Activated CD4-positive, alpha-beta T cell treated with anti-CD3 and anti-CD28 coated beads, Interleukin-2, amount 10 ng/mL, durations not matched to agents 24 days and 14 days (primary cell): Measurements from ENCODE around the gene CDK12. TPM values are rescaled to one million over a fixed set of nuclear protein-coding genes. Genes with fewer than 3 reads are reported as not detected.

Experiments
- DNase-seq: peaks from one replicate; pipeline ENCODE4 v3.0.0; 2022
- H3K27ac Mint-ChIP-seq: one replicate; pipeline ENCODE4 v1.8.0; 2022; ENCODE audit warnings: mild to moderate bottlenecking, mixed read lengths
- H3K27me3 Mint-ChIP-seq: one replicate; pipeline ENCODE4 v1.8.0; 2022; ENCODE audit warnings: mixed read lengths
- H3K36me3 Mint-ChIP-seq: one replicate; pipeline ENCODE4 v1.8.0; 2022; ENCODE audit warnings: low read depth, mild to moderate bottlenecking, mixed read lengths
- H3K4me1 Mint-ChIP-seq: one replicate; pipeline ENCODE4 v1.8.0; 2021; ENCODE audit warnings: mixed read lengths
- H3K4me3 Mint-ChIP-seq: one replicate; pipeline ENCODE4 v1.8.0; 2022; ENCODE audit warnings: mild to moderate bottlenecking, moderate library complexity, mixed read lengths
- H3K9me3 Mint-ChIP-seq: one replicate; pipeline ENCODE4 v1.8.0; 2021; ENCODE audit warnings: mixed read lengths
- intact Hi-C: fragments of 100-400 bp; cut with micrococcal nuclease; formaldehyde crosslinking; loops from one replicate; pipeline ENCODE4 v1.15.1; 2023
- total RNA-seq: library from RNA; stranded (reverse); gene quantifications from 2 replicates; pipeline ENCODE4 v1.2.3, GENCODE V29; 2022

CDK12 gene
- total RNA-seq, 1 donor from 2014 or later, result 89.1 TPM

DNA sequence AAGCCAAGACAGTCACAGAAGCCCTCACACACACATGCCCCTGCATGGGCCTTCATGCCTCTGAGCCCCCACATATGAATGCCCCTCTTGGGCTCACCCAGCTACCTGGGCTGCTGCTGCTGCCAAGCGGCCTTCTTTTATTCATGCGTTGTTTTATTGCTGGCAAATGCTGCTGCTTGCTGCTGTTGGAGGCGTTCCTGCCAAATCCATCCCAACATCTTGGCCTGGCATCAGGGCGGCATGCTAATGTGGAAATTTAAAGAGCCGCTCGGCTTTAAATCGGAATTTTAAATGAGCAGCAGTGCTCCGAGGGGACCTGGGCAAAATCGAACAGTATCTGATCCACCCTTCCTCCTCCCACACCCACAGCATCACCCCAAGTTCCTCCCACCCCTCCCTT is 107.4 kb downstream of the CDK12 start:
- intact Hi-C loops, result no loop called here
- peaks cover 62% of the 10 kb centered on the region for H3K36me3 Mint-ChIP-seq
- no peak overlapping the region for H3K27ac Mint-ChIP-seq

DNA sequence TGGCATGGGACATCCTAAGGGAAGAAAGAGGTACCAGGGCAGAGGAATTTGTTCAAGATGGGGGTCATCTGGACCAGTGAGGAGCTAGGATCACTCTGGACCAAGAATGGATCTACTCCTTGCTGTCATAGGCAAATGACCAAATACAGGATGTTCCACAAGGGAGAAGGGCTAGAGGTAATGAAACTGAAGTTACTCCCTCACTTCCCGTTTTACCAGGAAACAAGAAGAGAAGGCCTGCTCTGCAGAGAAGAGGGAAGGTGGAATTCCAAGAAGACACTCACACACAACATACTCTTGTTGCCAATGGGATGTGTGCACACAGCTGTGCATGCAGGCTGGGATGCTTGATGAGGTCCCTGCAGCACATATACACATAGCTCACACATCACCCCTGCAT is 107.8 kb downstream of the CDK12 start:
- intact Hi-C loops, result no loop called here
- Mint-ChIP-seq H3K27me3 (peaks cover 3% of the 10 kb centered on the region), H3K4me1 (peaks cover 3% of the 10 kb centered on the region)

More for the DNA sequence above, 107.4 kb downstream of the CDK12 start:
- H3K27me3 Mint-ChIP-seq, result no peaks in the 10 kb centered on the region
- peaks cover 8% of the 10 kb centered on the region for H3K9me3 Mint-ChIP-seq
- no peak for DNase-seq
- no peaks in the 10 kb centered on the region for H3K4me1 Mint-ChIP-seq
- no peak overlapping the region for H3K4me3 Mint-ChIP-seq

DNA sequence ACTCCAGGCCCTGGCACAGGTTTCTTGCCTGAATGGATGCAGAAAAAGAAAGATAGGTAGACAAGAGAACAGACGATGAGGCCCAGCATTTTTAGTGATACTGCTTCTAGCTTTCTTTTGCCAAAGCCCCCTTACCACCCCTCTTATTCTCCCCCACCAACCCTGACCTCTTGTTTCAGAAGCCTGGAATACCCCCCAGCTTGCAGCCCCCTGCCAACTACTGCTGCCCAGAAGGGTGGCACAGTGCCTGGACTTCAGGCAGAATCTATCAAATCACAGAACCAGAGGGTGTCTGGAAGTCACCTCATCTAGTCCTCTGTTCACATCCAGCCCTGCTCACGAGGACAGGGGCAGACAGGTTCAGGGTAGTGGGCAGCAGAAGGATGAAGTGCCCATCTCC is 110.8 kb downstream of the CDK12 start:
- no peak for DNase-seq
- H3K36me3 Mint-ChIP-seq, result peaks cover 45% of the 10 kb centered on the region
- peaks cover 3% of the 10 kb centered on the region for H3K4me1 Mint-ChIP-seq
- H3K27me3 Mint-ChIP-seq, result peaks cover 9% of the 10 kb centered on the region
- no peak overlapping the region for H3K4me3 Mint-ChIP-seq
- intact Hi-C loops, result no loop called here
- H3K27ac Mint-ChIP-seq, result no peak overlapping the region
- H3K9me3 Mint-ChIP-seq, result peaks cover 8% of the 10 kb centered on the region

More for the DNA sequence above, 107.8 kb downstream of the CDK12 start:
- H3K36me3 Mint-ChIP-seq, result peaks cover 61% of the 10 kb centered on the region
- DNase-seq, result no peak
- H3K27ac Mint-ChIP-seq, result no peak overlapping the region
- no peak overlapping the region for H3K4me3 Mint-ChIP-seq
- H3K9me3 Mint-ChIP-seq, result peaks cover 8% of the 10 kb centered on the region

DNA sequence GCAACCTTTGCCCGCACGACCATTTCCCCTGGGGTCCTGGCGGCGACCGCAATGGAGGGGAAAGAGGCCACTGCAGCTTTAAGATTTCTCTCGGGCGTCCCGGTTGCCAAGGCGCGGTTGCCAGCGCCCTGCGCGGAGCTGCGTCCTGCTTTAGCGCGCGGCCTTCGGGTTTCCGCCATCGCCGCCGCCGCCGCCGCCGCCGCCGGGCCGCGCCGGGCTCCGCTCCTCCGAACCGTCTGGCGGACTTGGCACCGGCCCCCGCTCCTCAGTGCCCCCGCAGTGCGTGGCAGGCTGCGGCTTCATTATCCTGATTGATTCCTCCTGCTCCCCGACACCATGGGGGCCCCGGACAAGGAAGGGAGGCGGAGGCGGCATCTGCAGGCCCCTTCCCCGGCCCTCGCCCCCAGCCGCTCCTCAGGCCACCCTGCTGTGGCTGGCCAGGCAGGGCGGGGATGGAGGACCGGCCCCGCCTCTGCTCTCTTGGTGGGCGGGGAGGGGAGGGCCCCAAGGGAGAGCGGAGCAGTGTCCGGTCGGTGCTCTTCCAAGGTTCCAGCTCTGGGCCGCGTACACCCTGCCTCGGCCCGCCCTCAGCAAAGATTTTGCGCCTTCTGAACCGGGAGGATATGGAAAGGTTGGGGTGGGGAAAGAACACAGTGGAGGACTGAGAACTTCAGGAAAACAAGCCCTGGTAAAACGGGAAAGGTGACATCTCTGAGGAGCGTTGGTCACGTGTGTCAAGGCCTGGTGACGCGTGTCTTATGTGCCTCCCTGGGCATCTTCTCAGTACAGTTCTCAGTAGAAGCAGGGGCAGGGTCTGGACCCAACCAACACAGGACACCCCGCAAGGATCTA is 112.4 kb downstream of the CDK12 start:
- Mint-ChIP-seq H3K27ac (peak overlapping the region; percentile 55), H3K27me3 (peaks cover 9% of the 10 kb centered on the region), H3K4me1 (peaks cover 3% of the 10 kb centered on the region), H3K36me3 (peaks cover 34% of the 10 kb centered on the region), H3K9me3 (peaks cover 8% of the 10 kb centered on the region), H3K4me3 (peak overlapping the region; percentile 75)
- peak; percentile 82 for DNase-seq
- intact Hi-C loops, result no loop called here

DNA sequence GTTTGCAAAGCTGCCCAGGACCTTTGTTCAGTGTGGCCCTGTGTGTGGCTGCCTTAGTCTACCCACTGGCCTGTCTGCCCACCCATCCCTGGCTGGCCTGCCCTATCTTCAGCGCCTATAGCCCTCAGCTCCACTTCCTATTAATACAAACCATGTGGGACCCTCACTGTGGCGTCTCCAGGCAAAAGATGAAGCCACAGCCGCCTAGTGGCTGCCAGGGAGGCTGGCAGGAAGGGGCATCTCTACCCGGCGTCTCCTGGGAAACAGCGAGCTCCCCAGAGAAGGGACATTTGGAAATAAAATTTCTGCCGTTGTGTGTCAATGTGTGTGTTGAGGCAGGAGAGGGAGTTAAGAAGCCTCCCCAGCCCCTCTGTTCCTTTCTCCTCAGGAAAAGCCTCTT is 114.9 kb downstream of the CDK12 start:
- intact Hi-C loops, result no loop called here
- Mint-ChIP-seq H3K27ac (no peak overlapping the region), H3K4me1 (peaks cover 3% of the 10 kb centered on the region), H3K27me3 (peaks cover 9% of the 10 kb centered on the region), H3K9me3 (peaks cover 5% of the 10 kb centered on the region), H3K36me3 (peaks cover 13% of the 10 kb centered on the region), H3K4me3 (no peak overlapping the region)
- DNase-seq, result no peak

DNA sequence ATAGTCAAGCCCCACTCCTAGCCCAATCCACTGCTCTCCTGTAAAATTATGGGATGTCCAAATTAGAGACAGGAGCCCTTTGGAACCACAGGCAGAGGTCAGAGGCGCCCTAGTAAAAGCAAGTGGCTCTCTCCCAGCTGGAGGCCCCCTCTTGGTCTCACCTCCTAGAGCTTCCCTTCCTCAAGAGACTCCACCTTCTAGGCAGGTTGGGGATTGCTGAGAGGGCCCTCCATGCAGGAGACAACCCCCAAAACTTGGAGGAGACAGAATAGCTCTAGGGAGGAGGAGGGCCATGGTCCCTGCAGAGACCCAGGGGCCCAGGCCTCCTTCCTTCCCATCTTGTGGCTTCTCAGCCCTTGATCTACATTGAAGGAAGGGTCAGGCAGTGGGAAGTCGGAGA is 117.0 kb downstream of the CDK12 start:
- no peak for DNase-seq
- intact Hi-C loops, result no loop called here
- H3K36me3 Mint-ChIP-seq, result peaks cover 1% of the 10 kb centered on the region

DNA sequence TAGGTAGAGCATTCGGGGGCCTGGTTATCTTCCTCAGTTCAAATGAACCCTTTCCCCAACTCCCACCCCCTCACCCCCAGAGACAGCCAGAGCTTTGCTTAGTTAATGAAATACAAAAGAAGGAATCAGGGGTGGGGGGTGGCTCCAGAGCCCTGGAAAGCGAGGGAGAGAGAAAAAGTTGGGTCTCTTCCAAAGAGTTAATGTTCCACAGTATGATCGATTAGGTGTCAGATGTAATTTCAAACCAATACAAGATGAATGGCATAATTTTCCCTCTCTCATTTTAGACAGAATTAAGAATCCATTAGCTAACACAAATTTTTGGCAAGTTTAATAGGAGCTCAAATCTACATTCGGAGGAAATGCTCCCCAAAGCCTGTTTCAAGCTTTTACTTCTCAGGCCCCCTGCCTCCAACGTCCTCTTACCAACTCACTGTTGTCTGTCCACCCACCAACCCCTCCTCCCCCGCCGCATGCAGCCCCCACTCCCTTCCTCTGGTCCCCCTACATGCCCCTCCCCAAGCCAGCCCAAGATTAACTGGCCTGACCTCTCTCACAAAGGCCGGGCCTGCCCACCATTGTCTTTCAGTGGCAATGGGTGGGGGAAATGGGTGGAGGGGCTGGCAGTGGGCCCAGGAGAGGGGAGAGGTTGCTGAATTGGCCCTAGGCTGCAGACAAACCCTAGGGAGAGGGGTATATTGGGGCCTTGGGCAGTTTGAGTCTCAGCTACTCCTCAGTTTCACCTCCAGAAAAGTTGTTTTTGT is 118.2 kb downstream of the CDK12 start:
- intact Hi-C loops, result no loop called here
- Mint-ChIP-seq H3K27me3 (peaks cover 9% of the 10 kb centered on the region), H3K27ac (no peak overlapping the region), H3K9me3 (no peaks in the 10 kb centered on the region), H3K36me3 (no peaks in the 10 kb centered on the region), H3K4me3 (no peak overlapping the region), H3K4me1 (no peaks in the 10 kb centered on the region)
- no peak for DNase-seq

More for the DNA sequence above, 117.0 kb downstream of the CDK12 start:
- Mint-ChIP-seq H3K27me3 (peaks cover 9% of the 10 kb centered on the region), H3K9me3 (no peaks in the 10 kb centered on the region), H3K4me3 (no peak overlapping the region), H3K27ac (no peak overlapping the region), H3K4me1 (peaks cover 3% of the 10 kb centered on the region)

DNA sequence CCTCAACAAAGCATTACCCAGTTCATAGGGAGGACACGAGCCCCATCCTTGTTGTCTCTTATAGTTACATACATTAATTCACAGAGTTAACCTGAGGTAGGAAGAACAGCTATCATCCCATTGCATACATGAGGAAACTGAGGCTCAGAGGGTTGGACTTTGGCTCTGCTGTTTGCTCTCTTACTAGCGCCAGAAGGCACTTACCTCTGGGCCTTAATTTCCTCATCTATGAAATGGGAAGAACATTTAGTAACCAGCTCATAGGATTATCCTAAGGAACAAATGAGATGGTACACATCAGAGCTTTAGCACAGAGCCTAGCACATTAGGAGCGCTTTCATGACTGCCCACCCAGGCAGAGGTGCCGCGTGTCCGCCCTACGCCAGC is 118.8 kb downstream of the CDK12 start:
- Mint-ChIP-seq H3K36me3 (no peaks in the 10 kb centered on the region), H3K9me3 (no peaks in the 10 kb centered on the region), H3K27ac (no peak overlapping the region), H3K4me1 (no peaks in the 10 kb centered on the region), H3K4me3 (no peak overlapping the region), H3K27me3 (peaks cover 7% of the 10 kb centered on the region)
- intact Hi-C loops, result no loop called here
- no peak for DNase-seq

DNA sequence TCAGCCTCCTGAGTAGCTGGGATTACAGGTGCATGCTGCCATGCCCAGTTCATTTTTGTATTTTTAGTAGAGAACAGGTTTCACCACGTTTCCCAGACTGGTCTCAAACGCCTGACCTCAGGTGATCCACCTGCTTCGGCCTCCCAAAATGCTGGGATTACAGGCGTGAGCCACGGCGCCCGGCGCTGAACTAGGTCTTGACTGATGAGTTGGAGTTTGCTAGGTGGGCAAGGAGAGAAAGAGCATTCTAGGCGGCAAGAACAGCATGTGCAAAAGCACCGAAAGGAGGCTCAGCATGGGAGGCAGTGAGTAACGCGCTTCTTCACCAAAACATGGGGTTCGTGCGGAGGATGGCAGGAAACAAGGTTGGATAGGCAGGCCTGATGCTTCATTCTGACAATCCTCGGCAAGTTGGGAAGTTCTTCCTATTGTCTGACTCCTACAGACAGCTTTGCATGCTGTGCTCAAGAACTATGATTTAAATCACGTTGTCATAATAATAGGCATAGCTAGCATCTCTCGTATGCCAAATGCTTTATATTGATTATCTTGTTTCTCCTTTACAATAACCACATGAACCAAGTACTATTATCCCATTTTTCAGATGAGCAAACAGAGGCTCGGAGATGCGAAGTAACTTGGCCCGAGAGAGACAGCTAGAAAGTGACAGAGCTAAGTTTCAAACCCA is 119.9 kb downstream of the CDK12 start:
- peaks cover 3% of the 10 kb centered on the region for H3K27me3 Mint-ChIP-seq
- H3K36me3 Mint-ChIP-seq, result no peaks in the 10 kb centered on the region
- DNase-seq, result no peak
- no peaks in the 10 kb centered on the region for H3K9me3 Mint-ChIP-seq
- H3K4me1 Mint-ChIP-seq, result no peaks in the 10 kb centered on the region
- no peak overlapping the region for H3K27ac Mint-ChIP-seq
- no peak overlapping the region for H3K4me3 Mint-ChIP-seq
- intact Hi-C loops, result no loop called here

DNA sequence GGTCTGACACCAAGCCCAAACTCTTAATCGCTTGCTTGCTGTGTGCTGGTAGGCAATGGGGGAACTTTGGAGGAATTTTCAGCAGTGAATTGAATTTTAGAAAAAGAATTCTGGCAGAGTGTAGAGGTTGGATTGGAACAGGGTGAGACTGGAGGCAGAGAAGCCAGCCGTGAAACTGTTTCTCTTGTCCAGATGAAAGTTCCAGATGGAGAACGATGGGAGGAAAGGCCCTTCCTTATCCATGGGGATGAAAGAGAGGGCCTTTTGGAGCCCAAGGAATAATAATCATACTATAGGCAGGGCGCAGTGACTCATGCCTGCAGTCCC is 120.4 kb downstream of the CDK12 start:
- intact Hi-C loops, result no loop called here

DNA sequence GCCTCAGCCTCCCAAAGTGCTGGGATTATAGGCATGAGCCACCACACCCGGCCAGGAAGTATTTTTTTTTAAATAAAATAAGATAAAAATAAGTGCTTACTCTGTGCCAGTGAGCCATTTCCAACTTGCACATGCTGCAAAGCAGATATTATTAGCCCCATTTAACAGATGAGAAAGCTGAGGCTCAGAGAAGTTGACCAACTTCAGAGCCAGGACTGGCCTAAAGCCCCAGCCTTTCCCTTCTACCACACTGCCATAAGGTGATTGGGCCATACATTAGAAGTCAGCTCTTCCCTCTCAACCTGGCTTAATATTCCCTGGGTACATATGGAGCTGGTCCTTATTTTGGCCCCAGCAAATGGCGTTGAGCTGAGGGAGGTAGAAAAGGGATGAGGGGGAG is 121.4 kb downstream of the CDK12 start:
- DNase-seq, result no peak
- Mint-ChIP-seq H3K27me3 (peaks cover 3% of the 10 kb centered on the region), H3K36me3 (no peaks in the 10 kb centered on the region), H3K9me3 (no peaks in the 10 kb centered on the region), H3K4me3 (no peak overlapping the region), H3K4me1 (no peaks in the 10 kb centered on the region), H3K27ac (no peak overlapping the region)
- intact Hi-C loops, result no loop called here

More for the DNA sequence above, 120.4 kb downstream of the CDK12 start:
- Mint-ChIP-seq H3K4me1 (no peaks in the 10 kb centered on the region), H3K36me3 (no peaks in the 10 kb centered on the region), H3K27ac (no peak overlapping the region), H3K9me3 (no peaks in the 10 kb centered on the region), H3K27me3 (peaks cover 3% of the 10 kb centered on the region), H3K4me3 (no peak overlapping the region)
- no peak for DNase-seq
